Measurements from ENCODE around the gene FAM149A.

- no peak for TF ChIP-seq CTCF (IDR thresholded peaks at IDR 0.05)
- TF ChIP-seq POLR2A (IDR thresholded peaks at IDR 0.05), result no peak
Measured at GRCh38 chr4:186166852-186167512, 62.5 kb downstream of the FAM149A start.

Measured in thyroid gland (tissue), 4 donors.